SK-N-SH (cell line): ENCODE results near the gene FOXP2.

Experiments used
- CTCF ChIP-seq: fragments of 200-600 bp; sonication (generic); IDR thresholded peaks from 2 replicates; pipeline ENCODE4 v1.6.1; 2017; ENCODE audit warnings: antibody characterized with exemption, mild to moderate bottlenecking, moderate library complexity
- EP300 ChIP-seq, 2 experiments: IDR thresholded peaks; 2 replicates each; pipeline versions ENCODE4 v1.4.0 to v1.6.1; 2012; ENCODE audit warnings: borderline replicate concordance in 1 of 2, low read depth in 1 of 2, low read length in 1 of 2
- GATA2 ChIP-seq: sonication (generic); formaldehyde crosslinking; IDR thresholded peaks from 2 replicates; pipeline ENCODE4 v1.5.0; 2020; ENCODE audit warnings: mild to moderate bottlenecking, missing genetic modification reagents
- TF ChIP-seq, protein P1 (sequence below): IDR thresholded peaks from 2 replicates; pipeline ENCODE4 v1.4.0; 2012; ENCODE audit warnings: low read depth

DNA sequence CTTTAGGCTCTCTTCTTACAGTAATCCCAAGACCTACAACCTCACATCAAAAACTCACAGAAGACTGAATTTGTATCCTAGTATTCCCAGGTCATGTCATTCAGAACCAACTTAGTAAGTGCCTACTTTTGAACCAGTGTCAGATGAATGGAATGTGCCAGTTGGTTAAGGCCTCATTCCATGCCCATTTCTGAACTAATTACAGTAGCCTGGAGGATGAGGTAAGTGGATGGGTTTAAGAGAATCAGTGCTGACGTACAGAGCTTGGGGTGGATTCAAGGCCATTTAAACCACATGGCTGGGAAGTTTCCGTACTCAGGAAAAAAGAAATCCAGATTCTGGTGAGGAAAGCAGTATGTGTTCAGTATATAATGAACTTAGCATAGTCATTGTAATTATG, 21.9 kb upstream of the FOXP2 start:
- TF ChIP-seq, protein P1, sequence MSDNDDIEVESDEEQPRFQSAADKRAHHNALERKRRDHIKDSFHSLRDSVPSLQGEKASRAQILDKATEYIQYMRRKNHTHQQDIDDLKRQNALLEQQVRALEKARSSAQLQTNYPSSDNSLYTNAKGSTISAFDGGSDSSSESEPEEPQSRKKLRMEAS, result no peak
- no peak for TF ChIP-seq EP300 (IDR thresholded peaks at IDR 0.05; ENCODE audit: borderline replicate concordance in 1 of 2, low read depth in 1 of 2, low read length in 1 of 2)
- no peak for TF ChIP-seq GATA2 (CRISPR knock-in tag)
- TF ChIP-seq CTCF, result no peak
